SK-N-MC (cell line): ENCODE results near the gene IFT27.
"Not testable (repeated sequence)": the region's sequence is repeated elsewhere in the genome, so short reads cannot be mapped to it uniquely, and the experiment has no call there.

Experiments
- DNase-seq: peaks from one replicate; pipeline ENCODE4 v3.0.0-alpha.2; 2011; ENCODE audit warnings: low read depth, low spot score
- H3K27ac ChIP-seq: fragments of 200-600 bp; sonication (generic); 2 replicates; pipeline ENCODE4 v1.5.1; 2016; ENCODE audit warnings: mixed run types
- H3K36me3 ChIP-seq: fragments of 200-600 bp; sonication (generic); 2 replicates; pipeline ENCODE4 v1.6.1; 2017; ENCODE audit warnings: antibody characterized with exemption, low read length, mixed read lengths; ENCODE audit not compliant: insufficient read depth
- H3K4me3 ChIP-seq: fragments of 200-600 bp; sonication (generic); 2 replicates; pipeline ENCODE4 v1.5.1; 2016
- H3K9ac ChIP-seq: fragments of 200-600 bp; sonication (generic); 2 replicates; pipeline ENCODE4 v1.8.0; 2017; ENCODE audit warnings: mixed run types, mixed read lengths; ENCODE audit not compliant: insufficient read length
- H3K9me3 ChIP-seq: fragments of 200-600 bp; sonication (generic); 2 replicates; pipeline ENCODE4 v1.6.1; 2017; ENCODE audit warnings: low read depth, mild to moderate bottlenecking, antibody characterized with exemption, low read length, moderate library complexity, mixed read lengths
- EZH2 ChIP-seq: fragments of 200-600 bp; sonication (generic); IDR thresholded peaks from one replicate; pipeline ENCODE4 v1.6.1; 2017; ENCODE audit warnings: antibody characterized with exemption
- FOXP2 ChIP-seq: optimal IDR thresholded peaks from 2 replicates; pipeline ENCODE3; 2011; ENCODE audit warnings: mild to moderate bottlenecking, moderate library complexity; ENCODE audit not compliant: insufficient read depth; ENCODE audit errors: extremely low read length, control extremely low read depth
- POLR2AphosphoS5 ChIP-seq: IDR thresholded peaks from 2 replicates; pipeline ENCODE4 v1.6.1; 2012; ENCODE audit warnings: mild to moderate bottlenecking, low read depth, low read length, borderline replicate concordance

Gene IFT27

DNA sequence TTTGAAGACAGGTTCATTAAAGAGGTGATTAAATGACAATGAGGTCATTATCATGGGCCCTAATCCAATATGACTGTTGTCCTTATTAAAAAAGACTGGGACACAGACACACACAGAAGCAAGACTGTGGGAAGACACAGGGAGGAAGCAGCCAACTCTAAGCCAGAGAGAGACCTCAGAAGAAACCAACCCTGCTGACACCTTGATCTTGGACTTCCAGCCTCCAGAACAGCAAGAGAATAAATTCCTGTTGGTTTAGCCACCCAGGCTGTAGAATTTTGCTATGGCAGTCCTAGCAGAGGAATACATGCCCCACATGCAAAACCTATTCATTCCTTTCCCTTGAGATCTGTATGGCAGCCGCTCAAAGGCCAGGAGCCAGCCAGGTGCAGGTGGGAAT lies 36.7 kb downstream of the IFT27 start:
- H3K36me3 ChIP-seq, result no peaks in the 10 kb centered on the region
- no peak overlapping the region for H3K27ac ChIP-seq
- no peak for TF ChIP-seq EZH2
- TF ChIP-seq POLR2AphosphoS5, result no peak
- TF ChIP-seq FOXP2, result no peak
- no peak overlapping the region for H3K9ac ChIP-seq
- no peak for DNase-seq
- H3K4me3 ChIP-seq, result no peak overlapping the region
- no peaks in the 10 kb centered on the region for H3K9me3 ChIP-seq

DNA sequence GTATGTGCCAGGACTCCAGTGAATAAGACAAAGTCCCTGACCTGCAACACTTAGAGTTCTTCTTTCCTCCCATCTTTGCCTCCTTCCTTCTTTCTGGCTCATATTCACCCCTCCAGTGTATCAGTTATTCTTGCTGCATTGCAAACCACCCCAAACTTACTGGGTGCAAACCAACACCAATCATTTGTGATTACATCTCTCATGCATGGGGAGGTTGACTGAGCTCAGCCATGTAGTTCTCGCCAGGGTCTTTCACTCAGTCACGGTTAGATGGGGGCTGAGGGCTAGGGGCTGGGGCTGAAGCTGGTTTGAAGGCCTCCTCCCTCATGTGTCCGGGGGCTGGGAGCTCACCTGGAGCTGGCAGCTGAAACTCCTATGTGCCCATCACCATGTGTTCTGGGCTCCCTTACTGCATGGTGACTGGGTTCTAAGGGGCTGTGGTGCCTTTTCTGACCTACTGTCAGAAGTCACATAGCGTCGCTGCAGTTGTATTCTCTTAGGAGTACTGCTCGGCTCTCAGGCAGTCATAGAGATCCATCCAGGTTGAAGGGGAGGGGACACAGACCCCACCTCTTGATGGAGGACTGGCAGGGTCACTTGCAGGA lies 37.4 kb downstream of the IFT27 start:
- no peaks in the 10 kb centered on the region for H3K36me3 ChIP-seq
- no peak overlapping the region for H3K9ac ChIP-seq
- no peak overlapping the region for H3K4me3 ChIP-seq
- DNase-seq, result no peak
- TF ChIP-seq POLR2AphosphoS5 (no peak), FOXP2 (no peak), EZH2 (no peak)
- H3K9me3 ChIP-seq, result no peaks in the 10 kb centered on the region
- H3K27ac ChIP-seq, result no peak overlapping the region

DNA sequence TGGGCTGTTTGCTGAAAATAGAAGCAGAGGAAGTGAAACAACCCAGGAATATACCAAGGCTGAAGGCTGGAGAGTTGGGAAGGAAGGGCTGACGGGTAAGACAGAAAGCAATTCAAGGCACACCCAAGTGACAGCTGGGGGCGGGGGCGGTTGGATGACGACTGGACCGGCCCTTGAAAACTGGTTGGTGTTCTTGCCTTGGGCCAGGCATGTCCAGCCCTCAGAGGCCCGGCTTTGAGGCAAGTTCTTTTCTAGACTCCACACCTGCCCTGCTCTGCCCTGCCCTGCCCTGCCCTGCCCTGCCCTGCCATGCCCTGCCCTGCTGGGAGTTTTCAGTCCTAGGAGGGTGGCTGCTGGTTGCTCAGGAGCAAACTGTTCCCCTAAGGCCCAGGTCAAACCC lies 38.1 kb downstream of the IFT27 start:
- no peak for DNase-seq
- H3K36me3 ChIP-seq, result no peaks in the 10 kb centered on the region
- no peaks in the 10 kb centered on the region for H3K9me3 ChIP-seq
- no peak overlapping the region for H3K9ac ChIP-seq
- H3K27ac ChIP-seq, result no peak overlapping the region
- H3K4me3 ChIP-seq, result no peak overlapping the region
- TF ChIP-seq EZH2, result no peak
- TF ChIP-seq FOXP2, result no peak
- no peak for TF ChIP-seq POLR2AphosphoS5

DNA sequence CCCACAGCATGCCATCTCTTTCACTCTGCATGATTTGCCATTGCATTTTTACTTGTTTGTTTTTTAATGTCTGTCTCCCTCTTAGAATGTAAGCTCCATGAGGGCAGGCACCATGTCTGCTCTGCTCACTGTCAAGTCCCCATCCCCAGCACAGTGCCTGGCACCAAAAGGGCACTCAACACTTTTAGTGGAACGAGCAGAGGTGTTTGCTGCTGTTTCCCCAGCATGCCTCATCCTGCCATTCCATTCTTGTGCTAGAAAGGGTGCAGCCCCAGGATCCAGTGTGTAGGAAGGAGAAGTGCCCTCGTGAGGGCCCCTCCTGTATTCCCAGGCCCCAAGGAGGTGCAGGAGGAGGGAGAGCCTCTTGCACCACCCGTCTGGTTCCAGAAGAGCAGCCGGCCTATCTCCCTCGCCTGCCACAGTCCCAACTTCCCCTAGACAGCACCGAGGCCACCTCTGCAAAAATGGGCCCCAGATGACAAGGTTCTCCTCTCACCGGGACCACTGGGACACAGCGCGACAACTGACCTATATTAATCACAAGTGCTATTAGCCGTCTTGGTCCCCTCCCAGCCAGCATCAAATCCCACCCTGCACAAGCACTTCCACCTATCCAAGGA lies 39.1 kb downstream of the IFT27 start:
- DNase-seq, result no peak
- no peak overlapping the region for H3K4me3 ChIP-seq
- TF ChIP-seq EZH2, result no peak
- TF ChIP-seq POLR2AphosphoS5, result no peak
- no peak for TF ChIP-seq FOXP2
- no peak overlapping the region for H3K27ac ChIP-seq
- H3K9ac ChIP-seq, result no peak overlapping the region
- no peaks in the 10 kb centered on the region for H3K9me3 ChIP-seq
- H3K36me3 ChIP-seq, result no peaks in the 10 kb centered on the region

DNA sequence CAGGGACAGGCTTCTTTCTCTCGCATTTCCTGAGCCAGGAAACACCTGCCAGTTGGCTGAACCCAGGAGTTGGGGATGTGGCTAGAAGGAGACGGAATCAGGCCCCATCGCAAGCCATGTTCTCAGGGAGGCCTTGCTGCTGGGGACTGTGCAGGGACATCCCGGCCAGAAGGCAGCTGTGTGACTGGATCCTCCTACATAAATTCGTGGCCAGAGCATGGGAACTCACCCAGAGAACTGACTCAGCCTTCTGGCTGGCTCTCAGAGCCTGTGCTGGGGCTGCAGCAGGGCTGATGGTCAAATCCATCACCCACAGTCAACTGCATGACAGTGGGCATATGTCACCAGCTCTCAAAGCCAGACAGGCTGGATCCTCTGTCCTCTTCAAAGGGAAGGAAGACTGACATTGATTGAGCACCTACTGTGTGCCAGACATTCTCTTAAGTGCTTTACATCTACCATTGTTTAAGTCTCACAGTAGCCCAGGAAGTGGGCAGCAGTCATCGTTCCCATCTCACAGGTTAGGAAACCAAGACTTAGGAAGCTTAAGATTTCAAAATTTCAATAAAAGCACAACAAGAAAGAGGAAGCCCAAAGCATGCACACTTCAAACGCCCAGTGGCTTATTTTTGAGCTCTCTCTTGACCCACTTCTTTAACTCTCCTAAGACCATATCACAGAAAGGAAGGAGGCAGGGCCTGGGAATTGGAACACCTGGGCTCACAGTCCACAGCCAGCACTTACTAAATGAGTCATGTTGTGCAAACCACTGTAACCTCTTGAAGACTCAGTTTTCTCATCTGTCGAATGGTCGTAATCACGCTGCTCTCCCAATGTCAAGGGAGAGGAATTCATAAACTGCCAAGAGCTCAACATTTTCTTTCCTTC lies 41.5 kb downstream of the IFT27 start:
- Histone ChIP-seq H3K27ac (no peak overlapping the region), H3K9me3 (no peaks in the 10 kb centered on the region), H3K9ac (no peak overlapping the region), H3K4me3 (no peak overlapping the region), H3K36me3 (no peaks in the 10 kb centered on the region)
- no peak for DNase-seq
- TF ChIP-seq POLR2AphosphoS5 (no peak), EZH2 (no peak), FOXP2 (no peak)

DNA sequence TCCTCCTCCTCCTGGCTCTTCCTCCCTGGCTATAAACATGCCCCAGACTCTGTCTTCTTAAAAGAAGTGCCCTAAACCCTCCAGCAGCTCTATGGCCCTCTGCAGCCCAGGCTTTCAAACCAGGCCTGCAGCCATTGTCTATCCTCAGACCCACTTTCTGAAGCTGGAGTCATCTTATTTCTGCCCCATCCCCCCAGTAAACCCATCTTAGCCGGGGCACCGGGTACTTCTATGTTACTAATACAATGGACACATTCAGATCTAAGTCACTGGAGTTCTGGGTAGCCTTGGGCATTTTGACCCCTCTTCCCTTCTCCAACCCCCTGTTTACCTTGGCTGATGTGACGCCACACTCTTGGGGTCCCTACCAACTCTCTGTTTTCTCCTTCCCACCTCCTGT lies 42.6 kb downstream of the IFT27 start:
- no peak for TF ChIP-seq EZH2
- TF ChIP-seq POLR2AphosphoS5, result no peak
- no peak for TF ChIP-seq FOXP2
- Histone ChIP-seq H3K9me3 (no peaks in the 10 kb centered on the region), H3K36me3 (no peaks in the 10 kb centered on the region), H3K9ac (no peak overlapping the region), H3K27ac (no peak overlapping the region), H3K4me3 (no peak overlapping the region)
- DNase-seq, result no peak

DNA sequence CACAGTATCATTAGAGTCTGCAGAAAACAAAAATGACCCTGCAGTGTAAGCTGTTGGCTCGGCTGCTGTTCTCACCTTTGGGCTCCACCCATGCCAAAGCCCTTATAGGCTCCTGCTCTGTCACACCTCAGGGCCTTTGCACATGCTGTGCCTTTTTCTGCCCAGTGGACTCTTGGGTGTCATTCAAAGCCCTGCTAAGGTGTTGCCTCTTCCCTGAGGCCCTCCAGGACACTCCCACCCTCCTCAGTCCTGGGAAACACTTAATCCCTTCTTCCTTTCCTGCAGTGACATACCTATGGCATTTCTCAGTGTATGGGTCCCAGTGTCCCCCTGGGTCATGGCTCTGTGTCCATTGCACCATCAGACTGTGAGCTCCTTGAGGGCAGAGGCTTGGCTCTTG lies 43.3 kb downstream of the IFT27 start:
- Histone ChIP-seq H3K9me3 (no peaks in the 10 kb centered on the region), H3K36me3 (no peaks in the 10 kb centered on the region)
- DNase-seq, result no peak

DNA sequence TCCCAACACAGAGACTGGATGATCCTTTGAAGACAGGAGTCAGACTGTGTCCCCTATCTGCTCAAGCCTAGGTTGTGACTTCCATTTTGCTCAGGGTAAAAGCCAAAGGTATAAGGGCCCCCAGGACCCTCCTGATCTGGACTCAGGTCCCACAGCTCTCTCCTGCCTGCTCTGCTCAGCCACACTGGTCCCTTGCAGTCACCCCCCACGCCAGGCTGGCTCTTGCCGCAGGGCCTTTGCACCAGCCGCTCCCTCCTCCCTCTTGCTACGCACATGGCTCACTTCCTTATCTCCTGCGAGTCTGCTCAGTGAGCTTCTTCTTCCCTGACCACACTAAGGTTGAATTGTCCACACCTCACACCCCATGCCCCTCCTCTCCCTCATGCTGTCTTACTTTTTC lies 44.0 kb downstream of the IFT27 start:
- Histone ChIP-seq H3K9ac (no peak overlapping the region), H3K4me3 (no peak overlapping the region), H3K9me3 (no peaks in the 10 kb centered on the region), H3K36me3 (no peaks in the 10 kb centered on the region), H3K27ac (no peak overlapping the region)
- DNase-seq, result no peak
- TF ChIP-seq POLR2AphosphoS5 (no peak), EZH2 (no peak), FOXP2 (no peak)

More for the DNA sequence above, 43.3 kb downstream of the IFT27 start:
- no peak overlapping the region for H3K27ac ChIP-seq
- H3K4me3 ChIP-seq, result no peak overlapping the region
- TF ChIP-seq POLR2AphosphoS5 (no peak), FOXP2 (no peak)
- no peak overlapping the region for H3K9ac ChIP-seq

DNA sequence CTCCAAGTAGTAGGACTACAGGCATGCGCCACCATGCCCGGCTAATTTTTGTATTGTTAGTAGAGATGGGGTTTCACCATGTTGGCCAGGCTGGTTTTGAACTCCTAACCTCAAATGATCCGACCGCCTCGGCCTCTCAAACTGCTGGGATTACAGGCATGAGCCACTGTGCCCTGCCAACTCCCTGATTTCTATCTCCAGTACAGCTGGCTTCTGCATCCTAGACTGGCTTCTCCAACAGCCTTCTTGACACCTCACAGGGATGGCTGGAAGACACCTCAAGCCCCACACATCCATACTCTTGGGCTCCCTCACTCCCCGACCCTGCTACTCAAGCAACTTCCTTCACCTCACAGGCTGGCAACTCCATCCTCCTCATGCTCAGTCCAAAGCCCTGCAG lies 44.6 kb downstream of the IFT27 start:
- not testable (repeated sequence) for H3K9me3 ChIP-seq, H3K36me3 ChIP-seq, H3K4me3 ChIP-seq, DNase-seq, H3K27ac ChIP-seq, H3K9ac ChIP-seq
